NCI-H187 treated with DMSO at 0.1 percent for 48 hours (cell line): Measurements from ENCODE around the gene MFAP4.

ENCODE experiments used
- DNase-seq: peaks from one replicate; lab custom pipeline; 2025; lab: John Stamatoyannopoulos, UW

The MFAP4 gene

DNA sequence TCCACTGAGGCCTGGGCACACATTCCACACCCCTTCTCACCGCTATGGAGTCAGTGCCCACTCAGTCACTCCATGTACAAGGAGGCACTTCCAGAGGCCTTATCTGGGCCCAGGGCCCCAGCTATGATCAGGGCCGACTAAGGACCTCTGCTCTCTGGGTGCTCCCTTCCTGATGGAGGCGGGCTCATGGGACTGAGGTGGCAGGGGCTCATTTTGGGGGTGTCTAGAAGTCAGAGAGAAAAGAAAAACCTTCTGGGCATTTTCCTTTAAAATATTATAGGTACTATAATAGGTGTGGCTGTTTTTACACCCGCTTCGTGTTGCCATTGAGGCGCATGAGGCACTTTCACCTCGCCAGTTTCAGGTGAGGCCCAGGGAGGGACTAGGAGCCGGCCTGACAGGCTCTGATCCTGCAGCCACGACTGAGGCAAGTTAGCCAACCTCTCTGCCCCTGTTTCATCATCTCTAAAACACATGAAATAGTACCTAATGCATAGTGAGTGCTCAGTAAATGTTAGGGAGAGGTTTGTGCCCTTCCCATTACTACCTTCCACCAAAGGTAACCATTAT, 38.8 kb downstream of the MFAP4 start:
- no peak for DNase-seq

DNA sequence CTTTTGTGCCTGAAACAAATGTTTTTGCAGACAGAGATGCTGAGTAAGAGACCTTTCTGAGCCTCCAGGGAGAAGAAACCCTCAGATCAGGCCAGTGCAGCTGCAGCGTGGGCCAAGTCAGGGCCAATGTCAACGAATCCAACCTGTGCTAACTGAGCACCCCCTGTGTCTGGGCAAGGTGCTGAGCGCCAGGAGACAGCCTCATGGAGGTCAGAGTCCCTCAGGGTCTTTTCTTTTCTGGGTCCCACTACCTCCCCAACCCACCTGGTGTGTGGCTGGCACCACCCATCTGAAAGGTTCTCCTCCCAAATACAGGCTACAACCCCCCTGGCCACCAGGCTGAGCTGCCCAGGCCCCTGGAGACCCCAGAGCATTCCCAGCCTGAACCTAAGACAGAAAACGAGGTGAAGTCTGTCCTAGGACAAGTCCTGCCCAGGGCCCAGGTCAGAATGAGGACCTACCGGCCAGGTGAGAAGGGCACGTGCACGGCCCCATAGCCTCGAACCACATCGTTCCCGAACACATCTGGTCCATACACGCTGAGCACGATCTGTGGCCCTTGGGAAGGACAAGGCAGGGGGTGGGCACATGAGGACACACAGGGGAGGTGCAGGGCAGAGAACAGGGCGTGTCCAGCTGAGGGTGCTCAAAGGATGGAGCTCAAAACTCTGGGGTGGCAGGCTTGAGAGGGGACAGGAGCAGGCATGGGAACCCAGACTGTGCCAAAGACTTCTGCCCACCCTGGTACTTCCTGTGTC, 39.5 kb downstream of the MFAP4 start:
- DNase-seq: no peak

DNA sequence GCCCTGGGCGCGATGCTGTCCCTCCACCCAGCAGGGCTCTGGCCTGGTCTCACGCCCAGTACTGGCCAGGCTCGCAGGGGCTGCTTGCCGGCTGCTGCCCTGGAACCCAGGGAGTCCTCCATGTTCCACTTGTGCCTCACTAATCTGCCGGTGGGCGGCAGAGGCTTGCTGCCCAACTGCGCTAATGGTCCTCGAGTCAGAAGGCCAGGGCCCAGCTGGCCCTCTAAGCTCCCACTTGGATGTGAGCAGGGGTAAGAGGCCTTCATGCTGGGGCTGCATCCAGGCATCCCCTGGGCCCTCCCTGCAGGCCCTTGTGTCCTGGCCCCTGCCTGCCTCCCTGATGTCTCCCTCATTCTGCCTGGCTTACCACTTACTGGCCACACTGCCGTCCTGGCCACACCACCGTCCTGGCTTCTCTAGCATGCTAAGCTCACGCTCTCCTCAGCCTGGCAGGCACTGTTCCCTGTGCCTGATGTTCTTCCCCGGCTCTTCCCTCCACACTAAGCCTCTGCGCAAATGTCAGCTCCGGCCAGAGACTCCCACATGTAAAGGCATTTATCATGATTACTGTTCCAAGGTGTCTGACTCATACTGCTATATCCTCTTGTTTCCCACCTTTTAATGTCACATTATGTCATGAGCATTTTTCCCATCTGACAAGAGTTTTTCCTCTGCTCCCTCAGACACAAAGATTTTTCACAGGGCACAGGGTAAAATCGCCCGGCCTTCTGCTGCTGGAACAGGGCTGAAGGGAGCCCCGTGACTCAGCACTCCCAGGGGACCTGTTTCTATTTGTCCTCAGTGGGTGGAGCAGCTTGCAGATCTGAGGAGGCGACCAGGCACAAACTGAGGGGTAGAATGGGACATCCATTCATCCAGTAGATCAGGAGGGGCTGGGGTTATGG, 40.4 kb downstream of the MFAP4 start:
- no peak for DNase-seq

DNA sequence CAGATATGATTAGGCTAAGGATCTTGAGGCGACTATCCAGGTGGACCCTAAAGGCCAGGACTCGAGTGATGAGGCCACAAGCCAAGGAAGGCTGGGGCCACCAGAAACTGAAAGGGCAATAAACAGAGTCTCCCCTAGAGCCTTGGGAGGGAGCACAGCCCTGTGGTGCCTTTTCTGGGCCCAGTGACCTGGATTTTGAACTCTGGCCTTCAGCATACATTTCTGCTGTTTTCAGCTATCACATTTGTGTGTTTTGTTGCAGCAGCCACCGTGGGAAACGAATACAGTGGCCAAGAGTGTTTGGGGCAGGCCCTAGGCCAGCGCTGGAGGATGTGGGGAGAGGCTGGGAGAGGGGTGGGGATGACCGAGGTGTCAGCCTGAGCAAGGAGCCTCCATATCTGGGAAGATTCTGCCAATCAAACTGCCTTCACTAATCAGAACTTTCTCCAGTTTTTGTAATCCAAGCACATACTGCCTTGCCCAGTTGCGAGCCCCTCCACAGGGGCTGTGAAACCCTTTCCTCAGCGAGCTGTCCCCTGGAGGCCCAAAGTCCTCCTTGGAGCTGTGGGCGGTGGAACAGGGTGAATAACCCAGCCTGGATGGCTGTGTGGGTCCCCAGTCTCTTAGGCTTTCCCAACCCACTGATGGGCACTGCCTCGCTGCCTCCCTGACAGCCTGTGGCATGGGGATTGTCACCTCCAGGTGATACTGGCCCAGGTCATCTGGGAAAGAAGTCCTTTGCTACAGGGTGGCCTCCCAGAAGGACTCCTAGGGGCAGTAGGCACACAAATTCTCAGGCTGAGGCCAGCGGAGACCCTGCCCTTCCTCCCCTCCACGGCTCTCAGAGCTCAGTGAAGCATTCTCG, 41.3 kb downstream of the MFAP4 start:
- DNase-seq: no peak

DNA sequence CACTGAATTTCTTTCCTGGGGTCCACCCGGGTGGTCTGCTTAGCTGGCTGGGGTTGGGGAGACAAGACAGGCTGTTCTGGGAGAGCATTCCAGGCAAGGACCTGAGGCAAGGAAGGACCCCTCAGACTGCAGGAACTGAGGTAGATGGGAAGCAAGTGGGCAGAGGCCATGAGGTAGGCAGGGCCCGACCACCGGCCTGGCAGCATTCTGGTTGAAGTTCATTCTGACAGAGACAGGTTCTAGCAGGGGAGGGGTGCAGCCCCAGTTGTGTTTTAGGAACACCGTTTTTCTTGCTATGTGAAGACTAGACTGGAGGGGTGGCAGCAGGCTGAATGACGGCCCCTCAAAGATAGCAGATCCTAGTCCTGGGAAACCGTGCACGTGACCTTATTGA, 41.9 kb downstream of the MFAP4 start:
- no peak for DNase-seq

DNA sequence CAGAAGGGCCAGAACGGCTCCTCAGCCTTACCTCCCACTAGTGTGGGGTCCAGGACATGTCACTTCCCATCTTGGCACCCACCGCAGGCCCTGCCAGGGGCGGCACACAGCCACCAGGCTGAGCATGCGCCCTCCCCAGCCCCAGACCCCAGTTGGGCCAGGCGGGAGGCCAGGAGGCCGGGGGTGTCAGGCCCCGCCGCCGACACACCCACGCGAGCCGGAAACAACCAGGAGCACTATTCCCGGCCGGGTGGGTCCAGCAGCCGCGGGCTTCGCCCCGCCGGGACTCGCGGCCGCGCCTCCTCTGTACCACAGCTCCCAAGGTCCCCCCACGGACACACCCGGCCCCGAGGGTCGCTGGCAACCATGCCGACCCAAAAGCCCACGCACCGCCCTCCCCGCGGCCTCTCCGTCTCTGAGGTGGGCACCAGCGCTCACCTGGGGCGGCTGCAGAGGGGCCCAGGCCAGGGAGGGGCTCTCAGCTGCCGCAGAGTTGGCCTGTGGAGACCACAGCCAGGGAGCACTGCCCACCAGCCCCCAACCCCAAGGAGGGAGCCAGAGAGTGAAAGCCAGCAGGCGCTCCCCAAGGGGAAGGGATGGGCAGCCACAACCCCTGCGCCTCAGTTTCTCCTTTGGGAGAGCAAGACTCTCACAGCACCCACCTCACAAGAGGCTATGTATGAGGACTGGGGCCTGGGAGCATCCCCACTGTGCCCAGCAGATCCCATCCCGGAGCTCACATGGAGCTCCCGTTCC, 42.5 kb downstream of the MFAP4 start:
- no peak for DNase-seq

DNA sequence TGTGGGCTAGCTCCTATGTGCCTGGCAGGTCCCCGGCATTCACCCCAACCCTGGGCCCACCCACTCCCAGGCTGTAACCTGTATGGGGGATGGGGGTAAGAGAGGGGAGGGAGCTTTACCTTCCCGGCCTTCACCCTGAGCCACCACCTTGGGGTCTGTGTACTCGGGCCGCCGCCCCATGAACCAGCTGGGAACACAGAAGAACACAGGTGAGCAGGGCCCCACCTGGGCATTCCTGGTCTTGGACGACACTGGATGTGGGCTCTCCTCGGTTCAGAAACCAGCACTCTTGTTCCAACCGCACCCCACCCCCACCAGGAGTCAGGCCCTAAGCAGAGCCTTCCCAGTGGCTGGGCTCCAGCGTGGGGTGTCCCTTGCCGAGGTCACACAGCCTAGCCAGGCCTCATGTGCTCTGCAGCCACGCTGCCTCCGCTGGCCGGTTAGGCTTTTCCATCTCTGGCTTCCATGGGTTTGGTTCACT, 43.3 kb downstream of the MFAP4 start:
- no peak for DNase-seq

DNA sequence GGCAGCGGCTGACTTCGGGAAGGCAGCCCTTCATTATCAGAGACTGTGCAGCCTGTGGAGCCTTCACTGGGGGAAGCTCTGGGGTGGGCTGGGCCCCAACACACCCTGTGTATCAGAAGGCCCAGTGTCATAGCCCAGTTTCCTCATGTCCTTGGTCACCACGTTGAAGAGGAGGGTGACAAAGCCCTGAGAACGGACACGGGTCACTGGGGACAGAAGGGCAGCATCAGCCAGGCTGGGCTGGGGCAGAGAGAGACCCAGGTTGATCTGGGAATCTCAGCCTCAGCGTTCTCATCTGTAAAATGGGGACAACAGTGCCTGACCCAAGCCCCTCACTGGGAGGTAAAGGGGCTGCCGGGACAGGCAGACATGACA, 43.7 kb downstream of the MFAP4 start:
- DNase-seq: no peak

DNA sequence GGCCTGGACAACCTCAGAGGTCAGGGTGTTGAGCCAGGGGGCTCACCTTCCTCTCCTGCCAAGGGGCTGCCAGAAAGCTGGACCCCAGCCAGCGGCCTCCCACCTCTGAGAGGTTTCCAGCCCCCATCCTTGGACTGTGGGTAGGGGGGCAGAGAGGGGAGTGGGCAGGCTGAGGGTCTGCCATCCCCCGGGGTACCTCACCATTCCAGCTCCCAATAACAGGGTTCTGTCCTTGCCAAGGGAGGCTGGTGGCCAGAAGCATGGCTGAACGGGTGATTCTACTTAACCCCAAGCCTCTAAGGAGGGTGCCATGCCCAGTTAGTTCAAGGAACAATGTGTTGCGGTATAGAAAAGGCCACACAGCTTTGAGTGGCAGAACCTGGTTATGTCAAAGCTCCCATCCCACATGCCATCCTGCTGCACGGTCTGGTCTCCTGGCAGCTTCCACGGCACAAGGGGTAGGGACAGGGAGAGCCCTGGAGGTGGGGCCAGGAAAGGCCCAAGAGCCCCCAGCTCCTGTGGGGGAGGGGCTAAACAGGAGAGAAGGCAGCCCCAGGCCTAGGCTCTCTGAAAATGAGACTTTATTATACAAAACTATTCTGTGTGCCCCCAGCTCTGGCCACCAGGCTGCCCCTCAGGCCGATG, 44.3 kb downstream of the MFAP4 start:
- no peak for DNase-seq

DNA sequence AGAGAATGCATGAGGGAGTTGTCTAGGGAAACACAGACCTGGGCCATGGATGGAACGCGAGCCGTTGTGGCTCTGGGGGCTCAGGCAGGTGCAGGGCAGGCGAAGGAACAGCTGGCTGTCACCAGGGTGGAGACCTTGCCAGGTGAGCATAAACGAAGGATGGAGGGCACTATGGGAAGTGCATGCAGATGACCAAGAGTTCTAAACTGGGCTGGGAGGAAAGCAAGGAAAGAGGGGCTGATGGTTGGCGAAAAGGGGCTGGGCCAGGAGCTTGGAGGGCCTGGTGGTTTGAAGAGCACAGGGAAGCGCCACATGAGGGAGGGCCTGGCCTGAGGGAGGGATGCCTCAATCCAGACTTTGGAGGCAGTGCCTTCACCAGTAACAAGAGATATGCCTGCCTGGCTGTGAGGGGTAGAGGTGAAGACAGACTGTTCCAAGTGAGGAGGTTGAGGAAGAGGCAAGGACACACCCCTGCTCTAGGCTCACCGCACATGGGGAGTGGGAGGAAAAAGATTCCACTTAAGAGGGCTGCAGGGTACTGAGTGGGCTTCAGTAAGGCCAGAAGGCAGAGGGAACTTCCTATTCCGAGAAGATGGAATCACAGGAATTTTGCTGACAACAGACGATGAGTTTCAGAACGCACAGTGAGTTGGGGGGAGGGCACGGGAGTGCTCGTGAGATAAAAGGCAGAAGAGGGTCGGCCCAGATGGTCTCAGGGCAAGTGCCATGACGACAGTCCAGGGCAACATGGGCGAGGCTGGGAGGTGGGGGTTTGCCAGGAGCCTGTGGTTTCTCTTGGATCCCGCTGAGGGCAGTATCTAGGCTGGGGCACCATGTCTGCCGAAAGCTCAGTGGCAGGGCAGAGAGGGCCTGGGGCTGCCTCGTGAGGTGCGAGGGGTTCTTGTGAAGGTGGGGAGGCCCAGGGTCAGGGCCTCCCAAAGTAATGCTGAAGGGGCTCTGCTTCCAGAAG, 45.1 kb downstream of the MFAP4 start:
- DNase-seq: no peak

DNA sequence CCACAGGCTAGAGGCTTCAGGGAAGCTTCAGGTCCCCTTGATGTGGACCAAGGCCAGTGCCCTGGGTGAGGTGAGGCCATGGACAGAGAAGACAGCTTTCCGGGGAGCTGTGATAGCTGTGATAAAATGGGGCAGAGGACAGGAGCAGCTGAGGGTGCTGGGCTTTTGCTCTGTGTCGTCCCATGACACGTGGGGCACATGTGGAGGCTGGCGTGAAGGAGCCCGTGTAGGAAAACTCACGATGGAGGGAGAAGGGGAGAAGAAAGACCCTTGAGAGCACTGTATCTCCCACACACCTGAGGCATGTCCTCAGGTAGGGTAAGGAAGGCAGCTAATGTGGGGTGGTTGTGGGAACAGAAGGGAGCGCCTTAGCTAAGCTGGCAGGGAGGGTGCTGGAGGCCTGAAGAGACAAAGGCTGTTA, 45.8 kb downstream of the MFAP4 start:
- no peak for DNase-seq

DNA sequence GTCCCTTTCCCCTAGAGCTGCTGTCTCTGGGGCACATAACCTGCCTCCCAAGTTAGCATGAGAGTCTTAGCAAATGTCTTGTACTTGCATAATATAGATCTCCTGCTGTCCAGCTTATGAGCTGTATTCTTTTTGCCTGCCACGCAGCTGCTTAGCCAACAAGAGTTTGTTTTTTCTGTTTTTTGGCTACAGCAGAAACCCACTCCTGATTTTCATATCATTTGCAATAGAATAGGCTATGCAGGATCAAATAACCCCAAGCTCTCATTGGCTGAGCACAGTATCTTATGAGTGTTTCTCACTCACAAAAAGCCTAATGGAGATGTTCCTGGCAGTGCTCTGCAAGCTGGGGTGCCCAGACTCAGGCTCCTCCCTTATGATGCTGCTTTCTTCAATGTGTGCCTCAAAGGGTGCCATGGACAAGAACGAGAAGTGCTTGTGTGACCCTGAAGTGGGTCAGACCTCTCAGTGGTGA, 47.6 kb downstream of the MFAP4 start:
- no peak for DNase-seq

DNA sequence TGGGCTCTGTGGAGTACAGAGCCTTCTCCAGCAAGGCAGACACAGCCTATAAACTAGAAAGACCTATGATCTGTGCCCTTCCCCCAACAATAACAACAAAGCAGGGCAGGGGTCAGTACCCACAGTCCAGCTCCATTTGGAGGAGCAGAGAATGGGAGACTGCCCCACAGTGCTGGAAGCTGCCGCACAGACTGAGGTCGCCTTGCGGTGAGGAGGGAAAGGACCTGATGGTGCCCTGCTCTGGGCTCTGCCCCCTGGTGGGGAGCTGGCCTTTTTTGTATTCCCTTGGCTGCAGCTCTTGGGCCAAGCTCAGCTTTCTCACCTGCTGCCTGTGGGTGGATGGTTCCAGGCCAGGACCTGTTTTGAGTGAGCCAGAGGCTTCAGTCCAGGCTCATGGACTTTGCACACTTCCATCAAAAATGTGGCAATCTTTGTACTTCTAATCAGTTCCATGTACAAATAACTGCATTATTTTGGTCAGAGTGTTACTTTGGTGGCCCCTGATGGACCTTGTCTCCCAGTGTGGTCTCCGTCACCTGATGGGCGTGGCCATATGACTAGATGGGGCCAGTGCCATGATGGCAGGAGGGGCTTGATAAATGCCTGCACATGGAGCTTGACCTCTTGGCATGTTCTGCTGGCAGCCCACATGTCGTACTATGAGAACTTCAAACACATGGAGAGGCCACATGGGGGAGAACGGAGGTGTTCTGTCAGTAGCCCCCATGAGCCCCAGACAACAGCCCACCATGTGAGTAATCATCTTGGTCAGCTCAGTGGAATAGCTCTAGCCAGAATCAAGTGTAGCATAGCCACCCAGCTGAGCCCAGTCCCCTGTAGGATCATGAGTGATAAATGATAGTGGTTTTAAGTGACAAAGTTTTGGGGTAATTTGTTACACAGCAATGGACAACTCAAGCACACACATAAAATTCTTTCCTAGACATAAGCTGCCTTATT, 48.7 kb downstream of the MFAP4 start:
- DNase-seq: no peak

DNA sequence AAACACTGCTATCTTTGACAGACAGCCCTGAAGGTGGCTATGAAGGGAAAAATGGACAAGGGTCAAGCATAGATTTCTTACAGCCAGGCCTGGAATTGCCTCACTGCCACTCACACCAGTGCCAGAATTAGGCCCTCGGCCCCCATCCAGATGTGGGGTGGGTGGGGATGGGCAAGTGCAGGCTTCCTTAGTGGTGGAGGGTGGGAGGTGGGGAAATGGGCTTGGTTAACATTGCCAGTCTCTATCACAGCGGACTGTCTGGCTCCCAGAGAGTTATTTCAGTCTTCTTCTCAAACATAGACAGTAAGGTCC, 49.3 kb downstream of the MFAP4 start:
- DNase-seq: no peak

DNA sequence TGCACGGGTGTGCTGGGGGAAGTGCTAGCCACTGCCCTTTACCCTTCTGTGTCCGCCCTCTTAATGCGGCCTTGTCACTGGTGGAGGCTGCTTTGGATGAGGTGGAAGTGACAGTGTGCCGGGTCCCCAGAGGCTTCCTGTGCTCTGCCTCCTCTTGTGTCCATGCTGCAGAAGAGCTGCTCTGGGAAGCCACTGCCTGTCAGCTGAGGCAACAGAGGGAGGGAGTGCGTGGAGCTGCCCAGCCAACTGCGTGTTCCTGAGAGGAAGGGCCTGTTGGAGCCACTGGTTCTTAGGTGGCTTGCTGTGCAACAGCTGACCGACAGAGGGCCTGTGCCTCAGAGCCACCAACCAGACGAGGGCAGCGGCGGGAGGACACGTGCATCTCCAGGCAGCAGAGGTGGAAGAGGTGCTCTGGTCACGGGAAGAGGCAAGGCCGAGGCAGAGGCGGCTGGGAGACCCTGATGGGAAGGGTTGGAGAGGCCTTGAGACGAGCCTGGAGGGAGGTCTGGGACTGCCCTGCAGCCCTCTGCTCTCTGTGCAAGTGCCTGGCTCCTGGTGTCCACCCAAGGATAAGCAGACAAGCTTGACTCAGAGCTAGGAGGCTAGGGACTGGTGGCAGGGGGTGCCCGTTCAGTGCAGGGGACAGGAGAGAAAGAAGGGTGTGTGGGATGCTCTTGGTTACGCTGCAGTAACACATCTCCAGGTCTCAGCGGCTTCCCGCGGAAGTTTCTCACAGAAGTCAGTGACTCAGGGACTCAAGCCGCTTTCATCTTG, 49.9 kb downstream of the MFAP4 start:
- no peak for DNase-seq

DNA sequence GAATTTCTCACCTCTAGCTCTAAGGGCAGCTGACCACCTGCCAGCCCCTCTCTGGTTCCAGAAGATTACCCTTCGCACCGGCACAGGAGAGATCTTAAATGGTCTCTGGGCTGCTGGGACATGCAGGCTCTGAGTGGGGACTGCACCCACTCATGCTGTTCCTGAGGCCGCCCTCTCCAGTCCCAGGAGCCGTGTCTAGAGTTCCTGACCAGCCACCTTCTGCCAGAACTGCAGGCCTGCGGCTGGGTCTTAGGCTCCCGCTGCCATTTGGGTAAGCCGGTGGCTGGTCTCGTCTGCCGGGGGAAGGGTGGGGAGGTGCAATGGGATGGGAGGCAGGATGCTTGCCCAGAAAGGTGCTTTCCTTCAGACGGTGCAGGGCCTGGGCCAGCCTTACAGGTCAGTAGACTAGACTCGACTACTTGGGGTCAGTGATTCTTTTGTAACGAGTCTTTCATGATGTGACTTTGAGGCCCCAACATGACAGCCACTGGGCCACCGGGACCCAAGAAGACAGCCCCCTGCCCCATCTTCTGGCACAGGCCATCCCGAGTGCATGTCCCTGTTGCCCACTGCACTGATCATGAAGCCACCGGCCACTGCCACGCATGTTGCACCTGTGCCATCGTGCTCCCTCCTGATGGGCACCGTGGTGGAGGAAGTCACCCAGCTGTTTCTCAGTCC, 50.9 kb downstream of the MFAP4 start:
- no peak for DNase-seq

DNA sequence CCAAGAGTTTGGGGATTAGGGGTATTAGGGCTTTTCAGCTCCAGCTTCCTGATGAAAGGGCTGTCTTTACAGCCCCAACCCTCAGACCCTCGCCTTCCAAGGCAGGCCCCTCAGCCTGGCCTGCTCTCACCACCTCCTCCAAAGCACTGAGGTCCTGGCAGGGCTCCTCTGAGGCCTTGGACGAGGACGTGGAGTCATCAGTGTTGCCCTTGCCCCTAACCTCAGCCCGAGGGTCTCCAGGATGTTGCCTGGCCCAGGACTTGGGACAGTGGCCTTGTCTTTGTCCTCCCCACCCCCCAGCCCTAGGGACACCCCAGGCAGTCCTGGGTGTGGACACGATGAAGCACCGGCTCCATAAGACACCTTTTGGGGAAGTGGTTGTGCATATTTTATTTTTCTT, 52.7 kb downstream of the MFAP4 start:
- DNase-seq: no peak
